CD14-positive monocyte (primary cell): ENCODE results near the gene CYP46A1. TPM values are rescaled to one million over a fixed set of nuclear protein-coding genes. Genes with fewer than 3 reads are reported as not detected.

Source experiments
- DNase-seq, 3 donors: peaks; one replicate each; pipeline ENCODE4 v3.0.0-alpha.2; 2011 to 2022
- H2AFZ ChIP-seq: 2 replicates; pipeline ENCODE4 v1.6.0; 2012; ENCODE audit warnings: mild to moderate bottlenecking, low read depth, low read length, inconsistent platforms; ENCODE audit not compliant: insufficient read depth, poor library complexity, severe bottlenecking
- H3K27ac ChIP-seq, 2 donors: 1 replicate in 1 of 2; 2 replicates in 1 of 2; pipeline ENCODE4 v1.5.1; 2012 to 2013; ENCODE audit warnings: low read length in 2 of 2, control low read depth in 1 of 2, inconsistent platforms in 1 of 2, low read depth in 1 of 2, mild to moderate bottlenecking in 1 of 2
- H3K27me3 ChIP-seq, 2 donors: one replicate each; pipeline versions ENCODE4 v1.6.0 to v1.6.1; 2011 to 2013; ENCODE audit warnings: low read length in 2 of 2; ENCODE audit not compliant: control insufficient read depth in 2 of 2, insufficient read depth in 2 of 2
- H3K36me3 ChIP-seq, 2 donors: replicated peaks in 1 of 2; 1 replicate in 1 of 2; 2 replicates in 1 of 2; pipeline versions ENCODE4 v1.5.1 to v1.6.1; 2012 to 2013; ENCODE audit warnings: low read length in 2 of 2, control low read depth in 1 of 2, inconsistent platforms in 1 of 2, mild to moderate bottlenecking in 1 of 2; ENCODE audit not compliant: insufficient read depth in 2 of 2, control insufficient read depth in 1 of 2
- H3K4me1 ChIP-seq, 2 donors: 1 replicate in 1 of 2; 2 replicates in 1 of 2; pipeline versions ENCODE4 v1.5.1 to v1.6.1; 2012 to 2013; ENCODE audit warnings: low read length in 2 of 2, control low read depth in 1 of 2, inconsistent platforms in 1 of 2, mild to moderate bottlenecking in 1 of 2, moderate library complexity in 1 of 2; ENCODE audit not compliant: insufficient read depth in 2 of 2, control insufficient read depth in 1 of 2
- H3K4me2 ChIP-seq: replicated peaks from 2 replicates; pipeline ENCODE3; 2012; ENCODE audit warnings: low read length, moderate library complexity, mild to moderate bottlenecking; ENCODE audit not compliant: poor library complexity, severe bottlenecking; ENCODE audit errors: extremely low read depth
- H3K4me3 ChIP-seq, 3 experiments: fragments of 200-600 bp in 1 of 3; sonication (generic) in 1 of 3; replicated peaks in 1 of 3; 1 replicate in 2 of 3; 2 replicates in 1 of 3; pipeline ENCODE4 v1.5.1; 2011 to 2013; ENCODE audit warnings: low read length in 3 of 3, mild to moderate bottlenecking in 3 of 3, control low read depth in 2 of 3, low read depth in 2 of 3, inconsistent platforms in 1 of 3, moderate library complexity in 1 of 3
- H3K79me2 ChIP-seq: 2 replicates; pipeline ENCODE4 v1.6.0; 2012; ENCODE audit warnings: mild to moderate bottlenecking, control low read depth, inconsistent platforms, low read length, moderate library complexity; ENCODE audit not compliant: insufficient read depth
- H3K9ac ChIP-seq: 2 replicates; pipeline ENCODE4 v1.6.0; 2017; ENCODE audit warnings: low read length, mild to moderate bottlenecking; ENCODE audit not compliant: insufficient read depth, poor library complexity, severe bottlenecking
- H3K9me3 ChIP-seq, 2 donors: replicated peaks in 1 of 2; 1 replicate in 1 of 2; 2 replicates in 1 of 2; pipeline versions ENCODE4 v1.5.1 to v1.6.1; 2012 to 2013; ENCODE audit warnings: low read length in 2 of 2, control low read depth in 1 of 2; ENCODE audit not compliant: control insufficient read depth in 1 of 2, insufficient read depth in 1 of 2
- H4K20me1 ChIP-seq: 2 replicates; pipeline ENCODE4 v1.6.0; 2012; ENCODE audit warnings: mild to moderate bottlenecking, low read length, control low read depth, moderate library complexity; ENCODE audit not compliant: insufficient read depth
- H3K27ac Mint-ChIP-seq, 7 donors: one replicate each; pipeline ENCODE4 v1.8.0; 2020; ENCODE audit warnings: mild to moderate bottlenecking in 7 of 7, mixed read lengths in 7 of 7, moderate library complexity in 6 of 7, inconsistent platforms in 2 of 7
- H3K27me3 Mint-ChIP-seq, 3 donors: one replicate each; pipeline ENCODE4 v1.8.0; 2021 to 2022; ENCODE audit warnings: low read depth in 3 of 3, mild to moderate bottlenecking in 3 of 3, mixed read lengths in 3 of 3, moderate library complexity in 3 of 3, inconsistent platforms in 1 of 3
- H3K36me3 Mint-ChIP-seq, 2 donors: one replicate each; pipeline ENCODE4 v1.8.0; 2020; ENCODE audit warnings: mixed read lengths in 2 of 2, inconsistent platforms in 1 of 2, mild to moderate bottlenecking in 1 of 2
- H3K4me1 Mint-ChIP-seq: one replicate; pipeline ENCODE4 v1.8.0; 2020; ENCODE audit warnings: mild to moderate bottlenecking, mixed read lengths
- H3K4me3 Mint-ChIP-seq, 2 donors: one replicate each; pipeline ENCODE4 v1.8.0; 2020; ENCODE audit warnings: mild to moderate bottlenecking in 2 of 2, mixed read lengths in 2 of 2, moderate library complexity in 1 of 2
- H3K9me3 Mint-ChIP-seq, 7 donors: one replicate each; pipeline ENCODE4 v1.8.0; 2020 to 2022; ENCODE audit warnings: mixed read lengths in 7 of 7, mild to moderate bottlenecking in 6 of 7, moderate library complexity in 6 of 7, inconsistent platforms in 2 of 7
- CTCF ChIP-seq: fragments of 200-600 bp; IDR thresholded peaks from one replicate; pipeline ENCODE4 v1.8.0; 2022; ENCODE audit warnings: antibody characterized with exemption, mild to moderate bottlenecking
- WGBS: methylation state at CpG from one replicate; pipeline ENCODE4 v1.1.5; 2013; ENCODE audit warnings: missing lambda C conversion rate; ENCODE audit not compliant: insufficient coverage; 5-methylcytosine and 5-hydroxymethylcytosine counted together
- intact Hi-C, 2 donors: fragments of 100-400 bp; cut with micrococcal nuclease; formaldehyde crosslinking; loops; one replicate each; pipeline versions ENCODE4 v1.15.0 to v1.15.1; 2023
- polyA plus RNA-seq, 3 donors: library from polyadenylated mRNA; depleted of rRNA in 1 of 3; unstranded in 2 of 3; stranded (reverse) in 1 of 3; fragments of 300-500 nt in 2 of 3; fragments of >200 nt in 1 of 3; fragmentation: Illumina TruSeq in 2 of 3; gene quantifications; 1 replicate in 2 of 3; 2 replicates in 1 of 3; pipeline ENCODE4 v1.2.3, GENCODE V29; 2012 to 2021

Gene CYP46A1
- polyA plus RNA-seq, 3 donors, result not detected

DNA sequence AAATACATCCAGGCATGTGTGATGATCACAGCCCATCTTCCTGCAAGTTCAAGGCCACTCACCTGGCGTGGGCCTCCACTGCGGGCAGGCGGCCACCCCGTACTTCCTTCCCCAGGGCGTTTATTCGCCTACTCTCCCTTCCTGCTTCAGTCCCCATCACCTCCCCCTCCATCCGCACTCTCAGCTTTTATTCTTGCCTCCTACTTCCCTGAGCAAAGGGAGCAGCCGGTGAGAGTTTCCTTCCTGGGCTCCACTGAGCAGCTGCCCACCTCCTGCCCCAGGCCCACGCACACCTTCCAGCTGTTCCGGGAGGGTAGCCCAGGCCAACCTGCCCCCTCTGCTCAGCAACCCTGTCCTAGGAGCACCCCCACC is 4.1 kb downstream of the CYP46A1 start:
- H3K36me3 ChIP-seq, result no peaks in the 10 kb centered on the region
- no peak for TF ChIP-seq CTCF
- H3K4me1 ChIP-seq, result peaks cover 8 to 13% of the 10 kb centered on the region in 2 donors
- Mint-ChIP-seq H3K4me1 (peaks cover 13% of the 10 kb centered on the region), H3K27ac (no peak overlapping the region), H3K9me3 (peaks cover 0 to 13% (median 0%) of the 10 kb centered on the region in 7 donors), H3K4me3 (peak overlapping the region in 1 of 2 donors; percentile 18), H3K27me3 (peaks cover 45 to 59% (median 53%) of the 10 kb centered on the region in 3 donors), H3K36me3 (no peaks in the 10 kb centered on the region)
- no peaks in the 10 kb centered on the region for H4K20me1 ChIP-seq
- WGBS, result 5% methylated on average over 10 of the region's 10 CpGs
- H2AFZ ChIP-seq, result no peak overlapping the region
- H3K4me3 ChIP-seq, result no peak overlapping the region
- no peak for DNase-seq
- H3K4me2 ChIP-seq, result no peak overlapping the region
- intact Hi-C loops, result loop anchor here in 1 of 2 donors (10.0 kb wide), 1 partner anchor 507 kb away; no protein-coding TSS in a partner anchor
- peaks cover 8 to 30% of the 10 kb centered on the region in 2 donors for H3K27me3 ChIP-seq
- H3K27ac ChIP-seq, result no peak overlapping the region
- no peak overlapping the region for H3K9ac ChIP-seq
- H3K9me3 ChIP-seq, result peaks cover 0 to 2% of the 10 kb centered on the region in 2 donors
- no peaks in the 10 kb centered on the region for H3K79me2 ChIP-seq

- peak overlapping the region in 1 of 2 donors; percentile 67 for H3K4me3 Mint-ChIP-seq
- 76% methylated on average over 7 of the region's 11 CpGs for WGBS
These were observed 4.5 kb downstream of the CYP46A1 start for GRCh38 chr14:99688629-99689028.

More at GRCh38 chr14:99688629-99689028, 4.5 kb downstream of the CYP46A1 start:
- no peaks in the 10 kb centered on the region for H4K20me1 ChIP-seq
- H3K9ac ChIP-seq, result no peak overlapping the region
- no peak for TF ChIP-seq CTCF
- H3K4me3 ChIP-seq, result no peak overlapping the region
- H3K79me2 ChIP-seq, result no peaks in the 10 kb centered on the region
- peaks cover 45 to 58% (median 53%) of the 10 kb centered on the region in 3 donors for H3K27me3 Mint-ChIP-seq
- peaks cover 8 to 30% of the 10 kb centered on the region in 2 donors for H3K27me3 ChIP-seq
- no peak overlapping the region for H2AFZ ChIP-seq
- no peaks in the 10 kb centered on the region for H3K36me3 Mint-ChIP-seq
- H3K9me3 Mint-ChIP-seq, result peaks cover 0 to 11% (median 0%) of the 10 kb centered on the region in 7 donors
- peaks cover 0 to 2% of the 10 kb centered on the region in 2 donors for H3K9me3 ChIP-seq
- peaks cover 3 to 8% of the 10 kb centered on the region in 2 donors for H3K4me1 ChIP-seq
- no peak overlapping the region for H3K4me2 ChIP-seq
- no peak overlapping the region for H3K27ac Mint-ChIP-seq
- DNase-seq, result no peak
- intact Hi-C loops, result loop anchor here in 1 of 2 donors (10.0 kb wide), 1 partner anchor 506 kb away; no protein-coding TSS in a partner anchor
- H3K27ac ChIP-seq, result no peak overlapping the region
- peaks cover 10% of the 10 kb centered on the region for H3K4me1 Mint-ChIP-seq
- no peaks in the 10 kb centered on the region for H3K36me3 ChIP-seq
